H1 (cell line): ENCODE measurements around the gene OTOF. TPM values are rescaled to one million over a fixed set of nuclear protein-coding genes. Genes with fewer than 3 reads are reported as not detected.

ENCODE experiments used
- CTCF ChIA-PET: fragments of 300-600 bp; sonication (Branson Sonifier 250); formaldehyde crosslinking; loops from one replicate; lab custom pipeline; 2021; ENCODE audit not compliant: partially characterized antibody; lab: Charles Lee
- POLR2A ChIA-PET: fragments of 300-600 bp; sonication (Branson Sonifier 250); formaldehyde crosslinking; loops from one replicate; lab custom pipeline; 2021; ENCODE audit warnings: inconsistent platforms; ENCODE audit not compliant: partially characterized antibody; lab: Charles Lee
- DNase-seq, 2 experiments: peaks; one replicate each; pipeline versions ENCODE4 v3.0.0 to v3.0.0-alpha.2; 2010 to 2022; ENCODE audit warnings: low spot score in 2 of 2, low read depth in 1 of 2, mixed read lengths in 1 of 2
- FAIRE-seq: peaks from 2 replicates; lab custom pipeline; 2011; peaks lifted over from hg19 to GRCh38; lab: Jason Lieb, UNC
- H2AFZ ChIP-seq: 2 replicates; pipeline ENCODE4 v1.8.1; 2012; ENCODE audit warnings: low read length, inconsistent platforms
- H2AK5ac ChIP-seq: 2 replicates; pipeline ENCODE4 v1.6.1; 2013; ENCODE audit warnings: low read depth, low read length
- H2BK120ac ChIP-seq: replicated peaks from 2 replicates; pipeline ENCODE3; 2013; ENCODE audit warnings: low read depth, low read length, inconsistent platforms
- H2BK12ac ChIP-seq: 2 replicates; pipeline ENCODE4 v1.6.1; 2013; ENCODE audit warnings: low read depth, low read length
- H2BK15ac ChIP-seq: 2 replicates; pipeline ENCODE4 v1.6.1; 2013; ENCODE audit warnings: low read length
- H2BK20ac ChIP-seq: 2 replicates; pipeline ENCODE4 v1.6.1; 2013; ENCODE audit warnings: low read length
- H2BK5ac ChIP-seq: 2 replicates; pipeline ENCODE4 v1.6.1; 2013; ENCODE audit warnings: low read depth, low read length
- H3K14ac ChIP-seq: 2 replicates; pipeline ENCODE4 v1.6.1; 2013; ENCODE audit warnings: inconsistent platforms; ENCODE audit not compliant: insufficient read length
- H3K18ac ChIP-seq: 2 replicates; pipeline ENCODE4 v1.6.1; 2013; ENCODE audit warnings: low read length; ENCODE audit errors: extremely low read depth
- H3K23ac ChIP-seq: 2 replicates; pipeline ENCODE4 v1.6.1; 2013; ENCODE audit warnings: inconsistent platforms; ENCODE audit not compliant: insufficient read length
- H3K23me2 ChIP-seq: 2 replicates; pipeline ENCODE4 v1.6.1; 2013; ENCODE audit warnings: low read depth, low read length
- H3K27ac ChIP-seq: 2 replicates; pipeline ENCODE4 v1.6.1; 2011; ENCODE audit warnings: low read depth, low read length, inconsistent platforms
- H3K27me3 ChIP-seq, 4 experiments: replicated peaks in 1 of 4; 1 replicate in 1 of 4; 2 replicates in 3 of 4; pipeline versions ENCODE4 v1.6.1 to v1.8.1; 2011 to 2013; ENCODE audit warnings: low read length in 3 of 4, mild to moderate bottlenecking in 3 of 4, inconsistent platforms in 2 of 4, mixed read lengths in 2 of 4, moderate library complexity in 1 of 4; ENCODE audit not compliant: control insufficient read depth in 3 of 4, insufficient read depth in 3 of 4; ENCODE audit errors: extremely low read depth in 1 of 4
- H3K36me3 ChIP-seq, 4 experiments: 2 replicates each; pipeline versions ENCODE4 v1.6.1 to v1.8.1; 2011 to 2013; ENCODE audit warnings: mild to moderate bottlenecking in 4 of 4, low read length in 3 of 4, moderate library complexity in 2 of 4, control low read depth in 1 of 4, inconsistent platforms in 1 of 4; ENCODE audit not compliant: insufficient read depth in 4 of 4, control insufficient read depth in 2 of 4
- H3K4ac ChIP-seq: replicated peaks from 2 replicates; pipeline ENCODE3; 2013; ENCODE audit warnings: low read length, low read depth, mixed read lengths, inconsistent platforms; ENCODE audit not compliant: insufficient read length
- H3K4me1 ChIP-seq, 4 experiments: replicated peaks in 1 of 4; 1 replicate in 1 of 4; 2 replicates in 3 of 4; pipeline versions ENCODE4 v1.6.1 to v1.8.1; 2011 to 2013; ENCODE audit warnings: low read length in 3 of 4, inconsistent platforms in 2 of 4, mixed read lengths in 1 of 4; ENCODE audit not compliant: insufficient read depth in 4 of 4, control insufficient read depth in 3 of 4
- H3K4me2 ChIP-seq, 2 experiments: 2 replicates each; pipeline versions ENCODE4 v1.6.1 to v1.8.1; 2011 to 2013; ENCODE audit warnings: low read depth in 2 of 2, low read length in 2 of 2, control low read depth in 1 of 2, inconsistent platforms in 1 of 2, mild to moderate bottlenecking in 1 of 2; ENCODE audit not compliant: insufficient read depth in 1 of 2
- H3K4me3 ChIP-seq, 4 experiments: fragments of 200-600, 300-600 bp in 1 of 4; sonication (generic), shearing (Covaris generic), sonication (Bioruptor Twin) in 1 of 4; 2 replicates each; pipeline versions ENCODE4 v1.5.1 to v1.8.1; 2011 to 2016; ENCODE audit warnings: low read length in 4 of 4, low read depth in 3 of 4, control low read depth in 2 of 4, inconsistent platforms in 2 of 4, mild to moderate bottlenecking in 2 of 4, mixed read lengths in 1 of 4, moderate library complexity in 1 of 4; ENCODE audit not compliant: insufficient read depth in 2 of 4; ENCODE audit errors: extremely low read depth in 1 of 4
- H3K56ac ChIP-seq: replicated peaks from 2 replicates; pipeline ENCODE3; 2013; ENCODE audit warnings: low read depth, mild to moderate bottlenecking, mixed read lengths, low read length, inconsistent platforms; ENCODE audit not compliant: insufficient read length
- H3K79me1 ChIP-seq: 2 replicates; pipeline ENCODE4 v1.6.1; 2013; ENCODE audit warnings: low read depth, low read length, control low read depth
- H3K79me2 ChIP-seq, 2 experiments: 2 replicates each; pipeline versions ENCODE4 v1.6.1 to v1.8.1; 2012 to 2013; ENCODE audit warnings: low read length in 2 of 2, mild to moderate bottlenecking in 2 of 2, inconsistent platforms in 1 of 2; ENCODE audit not compliant: insufficient read depth in 2 of 2, control insufficient read depth in 1 of 2
- H3K9ac ChIP-seq, 4 experiments: replicated peaks in 1 of 4; 1 replicate in 1 of 4; 2 replicates in 3 of 4; pipeline versions ENCODE4 v1.6.1 to v1.8.1; 2011 to 2013; ENCODE audit warnings: low read depth in 3 of 4, low read length in 3 of 4, control low read depth in 2 of 4, mild to moderate bottlenecking in 2 of 4, moderate library complexity in 2 of 4, inconsistent platforms in 1 of 4; ENCODE audit errors: extremely low read depth in 1 of 4
- H3K9me3 ChIP-seq, 2 experiments: 2 replicates each; pipeline versions ENCODE4 v1.6.1 to v1.8.1; 2012 to 2013; ENCODE audit warnings: mild to moderate bottlenecking in 2 of 2, moderate library complexity in 2 of 2, control low read depth in 1 of 2, inconsistent platforms in 1 of 2, low read depth in 1 of 2, low read length in 1 of 2, mixed read lengths in 1 of 2; ENCODE audit not compliant: insufficient read depth in 2 of 2
- H4K20me1 ChIP-seq, 2 experiments: replicated peaks in 1 of 2; 2 replicates each; pipeline versions ENCODE3 to v1.8.1; 2011 to 2013; ENCODE audit warnings: inconsistent platforms in 2 of 2, low read length in 2 of 2, mild to moderate bottlenecking in 1 of 2; ENCODE audit not compliant: insufficient read depth in 2 of 2, control insufficient read depth in 1 of 2
- H4K5ac ChIP-seq: 2 replicates; pipeline ENCODE4 v1.6.1; 2013; ENCODE audit warnings: low read length, low read depth, mixed read lengths, inconsistent platforms; ENCODE audit not compliant: insufficient read length
- H4K8ac ChIP-seq: 2 replicates; pipeline ENCODE4 v1.8.0; 2013; ENCODE audit warnings: mild to moderate bottlenecking, moderate library complexity, low read length, inconsistent platforms; ENCODE audit not compliant: insufficient read depth; ENCODE audit errors: extremely low read depth
- H4K91ac ChIP-seq: replicated peaks from 2 replicates; pipeline ENCODE3; 2013; ENCODE audit warnings: low read length, mixed read lengths, inconsistent platforms; ENCODE audit not compliant: insufficient read length
- CTBP2 ChIP-seq: IDR thresholded peaks from 2 replicates; pipeline ENCODE4 v1.7.0; 2011; ENCODE audit warnings: borderline replicate concordance, mild to moderate bottlenecking, moderate library complexity, mixed read lengths, low read length; ENCODE audit not compliant: insufficient read depth, insufficient read length
- USF2 ChIP-seq: IDR thresholded peaks from 2 replicates; pipeline ENCODE4 v1.6.1; 2011; ENCODE audit warnings: low read length, improper control_type of control experiment
- WGBS, 2 experiments: shearing (Covaris generic) in 1 of 2; methylation state at CpG; one replicate each; pipeline versions ENCODE4 v1.1.6 to v1.1.7; 2013 to 2015; ENCODE audit warnings: low lambda C conversion rate in 2 of 2, mixed read lengths in 2 of 2, inconsistent platforms in 1 of 2, low coverage in 1 of 2, missing lambda C conversion rate in 1 of 2; ENCODE audit not compliant: insufficient replicate concordance in 2 of 2, insufficient coverage in 1 of 2, insufficient read length in 1 of 2; ENCODE audit errors: extremely low coverage in 1 of 2, missing lambda C conversion rate in 1 of 2; 5-methylcytosine and 5-hydroxymethylcytosine counted together
- polyA plus RNA-seq, 7 experiments: library from polyadenylated mRNA; depleted of rRNA in 3 of 7; stranded (reverse) in 5 of 7; unstranded in 2 of 7; fragments of >200 nt in 5 of 7; fragments of 200-250 nt in 2 of 7; gene quantifications; 1 replicate in 5 of 7; 2 replicates in 1 of 7; 4 replicates in 1 of 7; pipeline versions ENCODE4 v1.2.1 to v1.2.3, GENCODE V29; 2011 to 2013; ENCODE audit warnings: missing spikeins in 2 of 7, mixed read lengths in 2 of 7
- total RNA-seq: library from RNA; stranded (reverse); fragmentation: NEBNext Ultra II Directional; extraction: Animal tissue kit (Norgen Biotek cat#: 25700); gene quantifications from 2 replicates; pipeline ENCODE4 v1.2.1, GENCODE V29; 2021

The OTOF gene
- total and polyA plus RNA-seq, 2 of the 8 experiments (the other 6 are each of a cell fraction or from before 2014, with no cell fraction given): 0.06 TPM; not detected in 1

GRCh38 chr2:26457251-26457666 lies 20.7 kb downstream of the OTOF start:
- no peak overlapping the region for H2BK12ac ChIP-seq
- no peak overlapping the region for H2BK5ac ChIP-seq
- H2AFZ ChIP-seq: no peak overlapping the region
- no peak overlapping the region for H3K18ac ChIP-seq
- WGBS, 2 experiments: 88% methylated on average over 8 of the region's 11 CpGs; no CpG with 5 or more reads in 1 of the 2 experiments
- H3K23me2 ChIP-seq: no peaks in the 10 kb centered on the region
- H3K9ac ChIP-seq: no peak overlapping the region
- no peak overlapping the region for H3K27ac ChIP-seq
- H2BK120ac ChIP-seq: no peak overlapping the region
- ChIA-PET POLR2A (no interaction called here), CTCF (interaction anchor here (0.5 to 6.3 kb wide), 6 partner anchors 10 to 196 kb away, joined by 4 to 25 read pairs (median 5); no protein-coding TSS in a partner anchor)
- H4K8ac ChIP-seq: peak overlapping the region; percentile 35; the same call in 1 of the 2 replicates
- H3K4me3 ChIP-seq: no peak overlapping the region
- H2BK15ac ChIP-seq: no peak overlapping the region
- no peaks in the 10 kb centered on the region for H3K79me2 ChIP-seq
- no peak overlapping the region for H3K14ac ChIP-seq
- no peak overlapping the region; a peak in 1 of 4 replicates for H3K4me2 ChIP-seq
- no peak overlapping the region for H4K5ac ChIP-seq
- FAIRE-seq: no peak
- no peak overlapping the region for H4K91ac ChIP-seq
- H3K23ac ChIP-seq: no peak overlapping the region
- no peaks in the 10 kb centered on the region for H3K79me1 ChIP-seq
- H3K56ac ChIP-seq: no peak overlapping the region
- H3K36me3 ChIP-seq: no peaks in the 10 kb centered on the region
- no peaks in the 10 kb centered on the region for H4K20me1 ChIP-seq
- H2AK5ac ChIP-seq: no peak overlapping the region
- peak in 1 of 2 experiments; percentile 45 for DNase-seq
- no peak overlapping the region for H2BK20ac ChIP-seq
- no peaks in the 10 kb centered on the region for H3K27me3 ChIP-seq
- H3K4ac ChIP-seq: no peak overlapping the region
- H3K9me3 ChIP-seq: no peaks in the 10 kb centered on the region
- H3K4me1 ChIP-seq: peaks cover 0 to 13% (median 0%) of the 10 kb centered on the region in 4 experiments; a peak in 2 of 7 replicates
- TF ChIP-seq CTBP2 (no peak), USF2 (no peak)
